GM12878 (cell line): ENCODE measurements around the gene HSF5. TPM values are rescaled to one million over a fixed set of nuclear protein-coding genes. Genes with fewer than 3 reads are reported as not detected.

ENCODE experiments used
- ATF2 ChIP-seq: IDR thresholded peaks from 2 replicates; pipeline ENCODE4 v1.6.1; 2012; ENCODE audit warnings: low read length, inconsistent platforms
- BCL11A ChIP-seq: IDR thresholded peaks from 2 replicates; pipeline ENCODE4 v1.6.1; 2011; ENCODE audit warnings: low read depth, low read length
- CREM ChIP-seq: IDR thresholded peaks from 2 replicates; pipeline ENCODE4 v1.6.1; 2014; ENCODE audit warnings: antibody characterized with exemption, low read depth
- IKZF1 ChIP-seq: fragments of 450-650 bp; conservative IDR thresholded peaks from 2 replicates; pipeline ENCODE4 v1.6.1; 2017; ENCODE audit warnings: antibody characterized with exemption, mild to moderate bottlenecking
- NR2C1 ChIP-seq: fragments of 450-650 bp; IDR thresholded peaks from 2 replicates; pipeline ENCODE4 v1.6.1; 2017; ENCODE audit warnings: antibody characterized with exemption, mild to moderate bottlenecking, moderate library complexity
- PAX5 ChIP-seq: IDR thresholded peaks from 2 replicates; pipeline ENCODE4 v1.6.1; 2011; ENCODE audit warnings: low read depth, low read length, borderline replicate concordance
- PAX8 ChIP-seq: fragments of 450-650 bp; IDR thresholded peaks from 2 replicates; pipeline ENCODE4 v1.6.1; 2017; ENCODE audit warnings: mild to moderate bottlenecking, moderate library complexity
- TCF12 ChIP-seq: IDR thresholded peaks from 2 replicates; pipeline ENCODE4 v1.6.1; 2011; ENCODE audit warnings: low read depth, mild to moderate bottlenecking, low read length
- ZBTB33 ChIP-seq: fragments of 450-650 bp; IDR thresholded peaks from 2 replicates; pipeline ENCODE4 v1.6.1; 2017; ENCODE audit warnings: mild to moderate bottlenecking
- ZBTB4 ChIP-seq: fragments of 450-650 bp; formaldehyde crosslinking; IDR thresholded peaks from 2 replicates; pipeline ENCODE4 v1.4.0; 2022; ENCODE audit warnings: mild to moderate bottlenecking, moderate library complexity
- ZZZ3 ChIP-seq: IDR thresholded peaks from 2 replicates; pipeline ENCODE4 v1.6.1; 2011; ENCODE audit warnings: low read depth; ENCODE audit not compliant: control insufficient read depth, insufficient read length
- polyA plus RNA-seq, 11 experiments: library from polyadenylated mRNA; depleted of rRNA in 4 of 11; unstranded in 6 of 11; stranded (reverse) in 5 of 11; fragments of >200 nt; fragmentation: Nextera tagmentation in 4 of 11; fragmentation: Illumina TruSeq in 1 of 11; extraction: Ambion mirVana in 4 of 11; extraction: Trizol in 1 of 11; gene quantifications; 1 replicate in 1 of 11; 2 replicates in 10 of 11; pipeline versions ENCODE4 v1.2.1 to v1.2.3, GENCODE V29; 2011 to 2016; ENCODE audit warnings: inconsistent platforms in 2 of 11, missing spikeins in 2 of 11, low read depth in 1 of 11
- total RNA-seq, 4 experiments: library from RNA; depleted of rRNA in 3 of 4; stranded (reverse); fragments of >200 nt in 3 of 4; fragmentation: Illumina TruSeq in 1 of 4; extraction: Trizol in 1 of 4; gene quantifications; 2 replicates each; pipeline versions ENCODE4 v1.2.1 to v1.2.3, GENCODE V29; 2013 to 2021

The HSF5 gene
- total and polyA plus RNA-seq, 10 of the 15 experiments (the other 5 are each of a cell fraction or from before 2014, with no cell fraction given) = 0.02 to 0.18 (median 0.06) TPM; not detected in 4

GRCh38 chr17:58415371-58416055 is 72.7 kb downstream of the HSF5 start (continued):
- TF ChIP-seq ATF2 = no peak
- TF ChIP-seq TCF12 = peak; percentile 54; the same call in 1 of the 2 replicates
- no peak for TF ChIP-seq BCL11A
- TF ChIP-seq ZBTB33 = no peak
- no peak for TF ChIP-seq NR2C1
- no peak for TF ChIP-seq PAX5
- TF ChIP-seq ZBTB4 = no peak
- no peak for TF ChIP-seq CREM
- TF ChIP-seq PAX8 = no peak
- TF ChIP-seq ZZZ3 = no peak
- TF ChIP-seq IKZF1 = peak; percentile 37; the same call in 1 of the 2 replicates
